Chondrocyte (in vitro differentiated cells): ENCODE data around the gene ENOX2. TPM values are rescaled to one million over a fixed set of nuclear protein-coding genes. Genes with fewer than 3 reads are reported as not detected.
"Not testable (repeated sequence)": the region's sequence is repeated elsewhere in the genome, so short reads cannot be mapped to it uniquely, and the experiment has no call there.

Source experiments
- DNase-seq: peaks from one replicate; pipeline ENCODE4 v3.0.0; 2021; ENCODE audit warnings: mixed read lengths, low spot score
- H3K27ac Mint-ChIP-seq: one replicate; pipeline ENCODE4 v1.8.0; 2021; ENCODE audit warnings: mild to moderate bottlenecking, moderate library complexity, mixed read lengths; ENCODE audit not compliant: unreplicated experiment
- H3K27me3 Mint-ChIP-seq: 2 replicates; pipeline ENCODE4 v1.8.0; 2021; ENCODE audit warnings: low read depth, mixed read lengths
- H3K36me3 Mint-ChIP-seq: 2 replicates; pipeline ENCODE4 v1.8.0; 2021; ENCODE audit warnings: low read depth, mixed read lengths
- H3K4me1 Mint-ChIP-seq: 2 replicates; pipeline ENCODE4 v1.8.0; 2021; ENCODE audit warnings: low read depth, mild to moderate bottlenecking, mixed read lengths
- H3K4me3 Mint-ChIP-seq: one replicate; pipeline ENCODE4 v1.8.0; 2021; ENCODE audit warnings: mild to moderate bottlenecking, moderate library complexity, mixed read lengths; ENCODE audit not compliant: unreplicated experiment
- H3K9me3 Mint-ChIP-seq: 2 replicates; pipeline ENCODE4 v1.8.0; 2021; ENCODE audit warnings: low read depth, mixed read lengths
- total RNA-seq: library from RNA; stranded (reverse); gene quantifications from 3 replicates; pipeline ENCODE4 v1.2.1, GENCODE V29; 2021
- TF ChIP-seq, protein P1 (sequence below): fragments of 200-600 bp; sonication (generic); IDR thresholded peaks from 2 replicates; pipeline ENCODE4 v1.5.0; 2021; ENCODE audit warnings: antibody characterized with exemption, mild to moderate bottlenecking, moderate library complexity

The ENOX2 gene
- total RNA-seq, 1 donor from 2014 or later, result 13.7 TPM

DNA sequence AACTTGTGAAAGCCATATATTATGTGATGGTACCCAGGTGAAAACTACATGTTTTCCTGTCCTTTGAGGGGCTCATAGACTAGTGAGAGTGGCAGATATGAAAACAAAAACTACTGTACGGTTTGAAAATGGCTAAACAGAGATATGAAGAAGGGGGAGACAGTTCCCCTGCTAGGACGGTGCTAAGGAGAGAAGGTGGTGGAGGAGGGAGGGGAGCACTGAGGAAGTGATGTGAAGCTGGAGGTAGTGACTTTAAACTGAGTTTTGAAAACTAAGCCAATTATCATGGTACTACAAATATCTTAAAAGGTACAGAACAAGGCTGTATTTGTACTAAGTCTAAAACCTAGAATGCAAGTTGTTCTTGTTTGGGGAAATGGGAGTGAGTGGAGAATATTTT, 188.3 kb downstream of the ENOX2 start:
- Mint-ChIP-seq H3K4me1 (peaks cover 6% of the 10 kb centered on the region), H3K9me3 (no peaks in the 10 kb centered on the region), H3K4me3 (no peak overlapping the region), H3K27ac (no peak overlapping the region), H3K27me3 (no peaks in the 10 kb centered on the region), H3K36me3 (no peaks in the 10 kb centered on the region)
- DNase-seq, result no peak
- TF ChIP-seq, protein P1, sequence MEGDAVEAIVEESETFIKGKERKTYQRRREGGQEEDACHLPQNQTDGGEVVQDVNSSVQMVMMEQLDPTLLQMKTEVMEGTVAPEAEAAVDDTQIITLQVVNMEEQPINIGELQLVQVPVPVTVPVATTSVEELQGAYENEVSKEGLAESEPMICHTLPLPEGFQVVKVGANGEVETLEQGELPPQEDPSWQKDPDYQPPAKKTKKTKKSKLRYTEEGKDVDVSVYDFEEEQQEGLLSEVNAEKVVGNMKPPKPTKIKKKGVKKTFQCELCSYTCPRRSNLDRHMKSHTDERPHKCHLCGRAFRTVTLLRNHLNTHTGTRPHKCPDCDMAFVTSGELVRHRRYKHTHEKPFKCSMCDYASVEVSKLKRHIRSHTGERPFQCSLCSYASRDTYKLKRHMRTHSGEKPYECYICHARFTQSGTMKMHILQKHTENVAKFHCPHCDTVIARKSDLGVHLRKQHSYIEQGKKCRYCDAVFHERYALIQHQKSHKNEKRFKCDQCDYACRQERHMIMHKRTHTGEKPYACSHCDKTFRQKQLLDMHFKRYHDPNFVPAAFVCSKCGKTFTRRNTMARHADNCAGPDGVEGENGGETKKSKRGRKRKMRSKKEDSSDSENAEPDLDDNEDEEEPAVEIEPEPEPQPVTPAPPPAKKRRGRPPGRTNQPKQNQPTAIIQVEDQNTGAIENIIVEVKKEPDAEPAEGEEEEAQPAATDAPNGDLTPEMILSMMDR, result no peak

DNA sequence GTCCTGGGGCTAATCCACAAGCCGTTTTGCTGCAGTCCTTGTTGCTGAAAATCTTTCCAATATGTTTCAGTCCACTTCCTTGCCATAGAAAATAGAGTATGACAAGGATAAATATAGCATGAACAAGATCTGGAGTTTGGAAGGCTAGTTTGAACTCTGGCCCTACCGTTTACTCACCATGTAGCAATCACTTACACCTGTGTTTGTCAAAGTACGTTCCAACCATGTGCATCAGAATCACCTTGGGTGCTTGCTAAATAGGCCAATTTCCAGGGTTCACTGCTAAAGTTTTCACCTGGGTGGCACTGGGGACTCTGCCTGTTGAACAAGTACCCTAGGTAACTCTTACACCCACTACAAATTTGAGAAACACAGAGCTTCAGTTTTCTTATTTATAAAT, 188.9 kb downstream of the ENOX2 start:
- DNase-seq, result no peak
- no peaks in the 10 kb centered on the region for H3K36me3 Mint-ChIP-seq
- no peaks in the 10 kb centered on the region for H3K9me3 Mint-ChIP-seq
- H3K27me3 Mint-ChIP-seq, result no peaks in the 10 kb centered on the region
- TF ChIP-seq, protein P1, result no peak
- peaks cover 6% of the 10 kb centered on the region for H3K4me1 Mint-ChIP-seq
- no peak overlapping the region for H3K4me3 Mint-ChIP-seq
- no peak overlapping the region for H3K27ac Mint-ChIP-seq

DNA sequence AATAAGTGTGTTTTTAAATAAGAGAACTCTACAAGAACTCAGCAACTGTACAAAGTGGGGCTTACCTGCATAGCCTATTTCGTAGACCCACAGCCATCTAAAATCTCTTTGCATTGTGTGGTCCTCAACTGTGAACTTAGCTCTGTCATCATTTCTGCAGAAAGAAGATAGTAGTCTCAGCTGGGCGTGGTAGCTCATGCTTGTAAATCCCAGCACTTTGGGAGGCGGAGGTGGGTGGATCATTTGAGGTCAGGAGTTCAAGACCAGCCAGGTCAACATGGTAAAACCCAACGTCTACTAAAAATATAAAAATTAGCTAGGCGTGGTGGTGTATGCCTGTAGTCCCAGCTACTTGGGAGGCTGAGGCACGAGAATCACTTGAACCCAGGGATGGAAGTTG, 193.8 kb downstream of the ENOX2 start:
- not testable (repeated sequence) for H3K36me3 Mint-ChIP-seq, H3K27me3 Mint-ChIP-seq, DNase-seq, H3K4me1 Mint-ChIP-seq, H3K4me3 Mint-ChIP-seq, H3K27ac Mint-ChIP-seq, H3K9me3 Mint-ChIP-seq

DNA sequence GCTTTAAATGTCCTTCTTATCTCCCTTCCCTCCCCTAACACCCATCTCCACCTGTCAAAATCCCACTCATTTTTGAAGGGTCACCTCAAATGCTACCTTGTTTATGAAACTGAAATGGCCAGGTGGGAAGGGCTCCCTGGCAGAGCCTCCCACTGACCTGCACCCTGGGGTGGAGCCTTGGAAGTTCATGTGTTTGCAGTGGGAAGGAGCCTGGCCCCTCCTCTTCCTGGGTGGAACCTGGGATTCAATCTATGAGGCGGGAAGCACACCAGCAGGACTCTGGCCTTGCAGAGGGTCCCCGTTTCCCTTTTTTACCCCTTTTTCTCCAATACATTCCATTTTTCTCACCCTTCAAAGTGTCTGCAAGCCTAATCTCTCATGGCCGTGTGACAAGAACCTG, 197.4 kb downstream of the ENOX2 start:
- TF ChIP-seq, protein P1, result no peak
- Mint-ChIP-seq H3K27me3 (no peaks in the 10 kb centered on the region), H3K9me3 (no peaks in the 10 kb centered on the region), H3K4me3 (no peak overlapping the region), H3K27ac (no peak overlapping the region), H3K36me3 (no peaks in the 10 kb centered on the region), H3K4me1 (no peaks in the 10 kb centered on the region)
- DNase-seq, result no peak

DNA sequence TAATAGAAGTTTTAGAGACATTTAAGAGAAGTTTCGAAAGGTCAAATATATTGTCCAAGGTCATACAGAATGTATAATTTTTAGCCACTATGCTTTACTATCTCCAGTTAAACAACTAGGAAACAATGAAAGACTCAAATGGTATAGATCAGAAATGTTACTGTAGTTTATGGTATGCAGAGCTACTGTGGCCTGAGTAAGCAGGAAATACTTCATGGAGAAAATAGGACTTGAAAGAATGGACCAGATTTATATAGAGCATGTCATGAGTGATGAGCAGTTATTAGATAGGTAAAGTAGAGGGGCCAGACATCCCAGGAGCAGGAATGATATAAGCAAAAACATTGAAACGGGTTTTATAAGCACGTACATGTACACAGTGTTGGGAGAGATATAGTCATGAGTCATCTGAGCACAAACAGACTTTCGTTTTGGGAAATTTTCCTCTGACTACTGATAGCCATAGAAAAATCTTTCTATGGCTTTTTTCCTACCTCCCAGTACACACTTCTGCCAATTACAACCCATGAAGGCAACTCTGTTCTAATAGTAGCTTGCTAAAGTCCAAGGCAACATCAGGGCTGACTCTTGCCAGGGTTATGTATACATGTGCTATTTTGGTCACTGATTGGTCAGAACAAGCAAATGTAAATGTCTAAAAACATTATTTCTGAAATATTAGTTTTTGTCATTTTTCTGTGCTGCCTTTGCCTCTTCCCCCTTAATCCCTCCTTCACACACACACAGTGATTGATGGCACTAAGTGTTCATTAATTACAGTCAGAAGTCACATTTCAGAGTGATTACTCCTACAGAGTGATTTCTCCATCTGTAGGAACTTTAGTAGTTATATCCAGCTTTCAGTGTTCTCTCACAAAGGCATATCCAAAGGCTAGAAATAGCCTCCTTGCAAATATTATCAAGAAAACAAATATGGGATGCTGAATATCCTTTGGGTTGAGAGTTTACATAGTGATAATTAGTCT, 198.7 kb downstream of the ENOX2 start:
- H3K9me3 Mint-ChIP-seq, result no peaks in the 10 kb centered on the region
- H3K36me3 Mint-ChIP-seq, result no peaks in the 10 kb centered on the region
- H3K27ac Mint-ChIP-seq, result peak overlapping the region; percentile 85
- TF ChIP-seq, protein P1, result no peak
- H3K4me3 Mint-ChIP-seq, result peak overlapping the region; percentile 23
- H3K4me1 Mint-ChIP-seq, result no peaks in the 10 kb centered on the region
- DNase-seq, result no peak
- H3K27me3 Mint-ChIP-seq, result no peaks in the 10 kb centered on the region
